ENCODE results near the gene DHX36.

- TF ChIP-seq, protein P1, sequence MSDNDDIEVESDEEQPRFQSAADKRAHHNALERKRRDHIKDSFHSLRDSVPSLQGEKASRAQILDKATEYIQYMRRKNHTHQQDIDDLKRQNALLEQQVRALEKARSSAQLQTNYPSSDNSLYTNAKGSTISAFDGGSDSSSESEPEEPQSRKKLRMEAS (IDR thresholded peaks at IDR 0.05): no peak
- TF ChIP-seq USF1 (IDR thresholded peaks at IDR 0.05): no peak
- TF ChIP-seq EP300 (IDR thresholded peaks at IDR 0.05; ENCODE audit: borderline replicate concordance): no peak
- no peak for TF ChIP-seq YY1 (IDR thresholded peaks at IDR 0.05; ENCODE audit: low read depth)
- no peak for TF ChIP-seq TCF12 (IDR thresholded peaks at IDR 0.05; ENCODE audit: low read depth)
- TF ChIP-seq TAF1 (IDR thresholded peaks at IDR 0.05; ENCODE audit: low read depth): no peak
- TF ChIP-seq RAD21 (IDR thresholded peaks at IDR 0.05; ENCODE audit: low read depth): no peak
- TF ChIP-seq FOXM1 (IDR thresholded peaks at IDR 0.05; ENCODE audit: borderline replicate concordance, low read depth): no peak
- no peak for TF ChIP-seq CEBPB (IDR thresholded peaks at IDR 0.05)
Measured at GRCh38 chr3:154356009-154356408, 31.7 kb upstream of the DHX36 start.

Data from Ishikawa (cell line).